GM10266 (cell line): Measurements from ENCODE around the gene CARS1.

Source experiments
- DNase-seq: peaks from one replicate; pipeline ENCODE4 v3.0.0; 2012; ENCODE audit errors: extremely low spot score
- TF ChIP-seq, protein P1 (sequence below): IDR thresholded peaks from 2 replicates; pipeline ENCODE4 v1.5.1; 2012; ENCODE audit warnings: mild to moderate bottlenecking, low read depth; ENCODE audit not compliant: control insufficient read depth, insufficient read depth; ENCODE audit errors: missing control alignments

CARS1 gene

DNA sequence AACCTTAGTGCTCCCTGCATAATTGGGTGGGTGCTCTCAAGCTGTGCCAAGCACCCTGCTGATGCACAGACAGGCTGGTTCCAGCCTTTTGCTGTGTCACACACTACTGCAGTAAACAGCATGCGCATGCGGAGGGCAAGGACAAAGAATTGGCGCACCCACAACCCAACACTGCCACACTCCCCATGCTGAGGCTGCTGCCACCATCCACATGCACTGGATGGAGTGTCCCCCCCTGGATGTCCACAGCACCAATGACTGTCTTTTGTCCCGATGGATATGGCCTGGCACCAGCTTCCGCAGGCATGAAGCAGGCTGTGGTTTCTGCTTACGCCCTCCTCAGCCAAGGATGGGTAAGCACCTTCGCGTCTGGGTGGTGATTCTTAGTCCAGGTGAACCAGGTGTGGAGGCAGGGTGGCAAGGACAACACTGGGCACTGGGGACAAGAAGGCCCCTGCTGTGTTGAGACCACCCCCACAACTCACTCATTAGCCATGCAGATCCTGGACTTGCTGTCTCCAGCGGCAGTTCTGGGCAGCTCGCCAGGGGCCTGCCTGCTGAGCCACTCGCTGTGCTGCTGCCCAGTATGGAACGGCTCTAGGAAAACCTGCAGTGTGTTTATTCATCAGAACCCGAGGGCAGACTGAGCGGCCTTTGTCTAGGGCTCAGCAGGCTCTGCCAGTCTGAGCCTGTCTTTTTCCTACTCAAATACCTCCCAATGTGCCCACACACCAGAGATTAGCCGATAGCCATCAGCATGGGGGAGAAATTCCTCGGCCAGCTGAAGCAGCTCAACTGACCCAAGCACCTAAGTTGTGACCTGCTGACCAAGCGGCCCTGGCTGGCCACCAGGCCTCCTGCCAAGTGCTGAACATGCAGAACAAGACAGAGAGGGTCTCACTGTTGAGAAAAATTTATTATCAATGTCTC, 56.9 kb downstream of the CARS1 start:
- DNase-seq, result no peak
- TF ChIP-seq, protein P1, sequence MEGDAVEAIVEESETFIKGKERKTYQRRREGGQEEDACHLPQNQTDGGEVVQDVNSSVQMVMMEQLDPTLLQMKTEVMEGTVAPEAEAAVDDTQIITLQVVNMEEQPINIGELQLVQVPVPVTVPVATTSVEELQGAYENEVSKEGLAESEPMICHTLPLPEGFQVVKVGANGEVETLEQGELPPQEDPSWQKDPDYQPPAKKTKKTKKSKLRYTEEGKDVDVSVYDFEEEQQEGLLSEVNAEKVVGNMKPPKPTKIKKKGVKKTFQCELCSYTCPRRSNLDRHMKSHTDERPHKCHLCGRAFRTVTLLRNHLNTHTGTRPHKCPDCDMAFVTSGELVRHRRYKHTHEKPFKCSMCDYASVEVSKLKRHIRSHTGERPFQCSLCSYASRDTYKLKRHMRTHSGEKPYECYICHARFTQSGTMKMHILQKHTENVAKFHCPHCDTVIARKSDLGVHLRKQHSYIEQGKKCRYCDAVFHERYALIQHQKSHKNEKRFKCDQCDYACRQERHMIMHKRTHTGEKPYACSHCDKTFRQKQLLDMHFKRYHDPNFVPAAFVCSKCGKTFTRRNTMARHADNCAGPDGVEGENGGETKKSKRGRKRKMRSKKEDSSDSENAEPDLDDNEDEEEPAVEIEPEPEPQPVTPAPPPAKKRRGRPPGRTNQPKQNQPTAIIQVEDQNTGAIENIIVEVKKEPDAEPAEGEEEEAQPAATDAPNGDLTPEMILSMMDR, result no peak

DNA sequence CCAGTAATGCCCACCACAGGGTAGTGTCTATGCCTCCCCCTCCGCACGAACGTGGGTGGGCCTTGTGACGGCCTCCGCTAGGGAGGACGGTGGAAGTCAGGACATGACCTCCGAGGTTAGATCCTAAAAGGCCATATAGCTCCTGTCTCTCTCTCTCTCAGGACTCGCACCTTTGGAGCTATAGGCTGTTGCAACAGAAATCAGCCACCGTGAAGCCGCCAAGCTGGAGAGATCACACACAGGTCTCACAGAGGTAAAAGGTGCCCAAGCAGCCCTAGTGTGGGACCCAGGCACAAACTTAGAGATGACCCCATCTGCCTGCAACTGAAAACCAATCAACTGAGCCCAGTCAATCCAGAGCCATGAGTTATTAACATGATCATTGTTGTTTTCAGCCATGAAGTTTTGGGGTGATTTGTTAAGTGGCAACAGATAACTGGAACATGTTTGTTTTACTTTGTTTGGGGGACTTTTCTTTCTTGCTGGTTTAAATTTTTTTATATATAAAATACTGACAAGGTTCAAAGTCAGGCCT, 57.7 kb downstream of the CARS1 start:
- no peak for DNase-seq
- TF ChIP-seq, protein P1, result no peak

DNA sequence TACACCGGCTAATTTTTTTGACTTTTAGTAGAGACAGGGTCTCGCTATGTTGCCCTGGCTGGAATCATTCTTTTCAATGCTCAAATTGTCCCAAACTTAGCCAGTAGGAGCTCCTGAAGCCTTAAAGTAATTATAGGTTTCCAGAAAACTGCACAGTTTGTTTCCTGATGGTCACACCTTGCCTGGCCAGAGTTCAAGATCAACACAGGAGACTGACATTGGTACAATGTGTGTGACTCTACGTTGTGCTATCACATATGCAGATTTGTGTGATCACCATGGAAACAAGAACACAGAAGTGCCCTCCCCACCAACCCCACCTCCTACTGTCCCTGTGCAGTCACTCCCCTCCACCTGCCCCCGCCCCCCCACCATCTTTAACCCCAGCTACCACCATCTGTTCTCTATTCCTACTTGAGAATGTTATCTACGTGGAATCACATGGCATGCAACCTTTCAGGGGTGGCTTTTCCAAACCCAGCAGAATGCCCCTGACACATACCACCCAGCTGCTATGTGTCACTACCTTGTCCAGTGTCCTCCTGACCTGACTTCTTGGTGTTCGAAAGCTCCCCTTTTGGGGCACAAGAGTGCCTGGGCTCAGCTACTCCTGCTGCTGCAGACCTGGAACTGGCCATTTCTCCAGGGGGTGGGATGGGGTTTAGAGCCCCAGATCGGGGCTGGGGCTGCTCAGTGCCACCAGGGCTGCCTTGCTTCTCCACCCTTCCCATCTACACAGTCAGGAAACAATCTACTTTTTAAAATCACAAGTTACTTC, 59.0 kb downstream of the CARS1 start:
- no peak for DNase-seq
- TF ChIP-seq, protein P1, result no peak

DNA sequence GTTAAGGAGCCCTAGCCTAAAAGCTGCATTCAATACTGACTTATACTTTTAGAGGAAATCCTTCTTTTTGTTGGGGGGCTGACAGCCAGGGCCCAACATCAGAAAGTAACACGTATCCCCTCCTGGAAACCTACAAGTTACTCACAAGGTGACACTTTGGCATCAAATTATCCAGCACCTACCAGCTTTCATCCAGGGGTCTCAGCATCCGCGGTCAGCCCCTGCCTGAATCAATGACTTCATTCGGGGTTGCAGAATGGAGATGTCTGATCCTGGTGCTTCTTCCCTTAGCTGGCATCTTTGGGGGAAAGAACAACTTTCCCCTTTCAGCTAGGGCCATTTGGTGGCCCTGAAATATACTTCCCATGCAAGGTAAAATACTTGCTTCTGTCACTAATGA, 59.8 kb downstream of the CARS1 start:
- TF ChIP-seq, protein P1, result no peak
- no peak for DNase-seq

DNA sequence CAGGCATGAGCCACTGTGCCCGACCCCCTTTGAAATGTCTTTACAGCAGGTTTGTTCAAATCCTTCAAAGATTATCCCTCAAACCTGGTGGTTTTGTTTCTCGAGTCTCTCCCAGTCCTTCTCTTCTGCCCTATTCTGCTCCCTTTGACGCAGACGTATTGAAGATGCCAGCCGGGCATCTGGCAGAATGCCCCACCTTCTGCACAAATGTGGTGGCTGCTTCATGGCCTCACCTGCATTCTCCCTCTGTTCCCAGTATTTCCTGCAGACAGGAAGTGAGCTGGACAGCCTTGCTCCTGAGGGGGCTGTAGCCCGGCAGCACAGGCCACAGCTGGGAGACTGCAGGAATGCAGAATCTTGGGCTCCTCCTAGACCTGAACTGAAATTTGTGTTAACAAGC, 60.2 kb downstream of the CARS1 start:
- no peak for DNase-seq
- TF ChIP-seq, protein P1, result no peak

DNA sequence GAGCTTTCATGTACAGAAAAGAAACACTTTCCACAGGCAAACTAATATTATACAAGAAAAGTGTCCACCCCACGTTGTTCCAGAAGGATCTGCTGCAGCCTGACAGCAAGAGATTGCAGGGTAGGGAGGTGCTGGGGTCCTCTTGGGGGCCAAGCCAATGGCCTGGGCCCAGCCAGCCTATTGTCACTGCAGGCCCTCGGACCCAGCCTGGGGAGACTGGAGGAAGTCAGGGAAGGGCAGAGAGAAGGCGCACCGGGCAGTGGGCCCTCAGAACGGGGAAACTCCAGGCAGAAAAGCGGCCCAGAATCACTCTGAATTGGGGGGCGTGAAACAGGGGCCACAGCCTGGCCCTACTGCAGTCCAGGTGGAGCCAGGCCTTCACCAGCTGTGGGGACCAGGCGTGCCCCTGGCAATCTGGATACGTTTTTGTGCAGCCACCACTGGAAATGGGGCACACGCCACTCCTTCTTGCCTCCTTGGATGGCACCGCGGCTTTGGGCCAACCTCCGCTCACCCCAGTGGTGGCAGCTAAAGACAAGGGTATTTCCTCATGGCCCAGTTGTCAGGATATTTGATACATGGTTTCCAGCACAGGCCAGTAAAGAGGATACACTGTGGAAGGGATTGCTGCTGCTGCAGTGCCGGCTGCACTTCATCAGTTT, 61.2 kb downstream of the CARS1 start:
- no peak for DNase-seq
- TF ChIP-seq, protein P1, result no peak
